Muscle layer of colon (tissue), 2 donors: Measurements from ENCODE around the gene CACFD1.

ENCODE experiments used
- H3K27ac ChIP-seq: one replicate; pipeline ENCODE4 v1.7.0; 2013; ENCODE audit warnings: low read depth, mild to moderate bottlenecking, low read length, moderate library complexity
- H3K27me3 ChIP-seq, 2 donors: one replicate each; pipeline ENCODE4 v1.7.0; 2013; ENCODE audit warnings: low read length in 2 of 2, mild to moderate bottlenecking in 2 of 2; ENCODE audit not compliant: insufficient read depth in 2 of 2, control insufficient read depth in 1 of 2
- H3K36me3 ChIP-seq: one replicate; pipeline ENCODE4 v1.7.0; 2013; ENCODE audit warnings: mild to moderate bottlenecking, low read length; ENCODE audit not compliant: insufficient read depth
- H3K4me1 ChIP-seq: one replicate; pipeline ENCODE4 v1.7.0; 2013; ENCODE audit warnings: mild to moderate bottlenecking, low read length; ENCODE audit not compliant: insufficient read depth
- H3K4me3 ChIP-seq, 2 donors: one replicate each; pipeline ENCODE4 v1.7.0; 2013; ENCODE audit warnings: low read length in 2 of 2, low read depth in 1 of 2, mild to moderate bottlenecking in 1 of 2, moderate library complexity in 1 of 2
- H3K9ac ChIP-seq: one replicate; pipeline ENCODE4 v1.7.0; 2013; ENCODE audit warnings: low read length
- H3K9me3 ChIP-seq: one replicate; pipeline ENCODE4 v1.7.0; 2013; ENCODE audit warnings: mild to moderate bottlenecking, low read length
- donor health status: abdominal sarcoma.
- donor health status: Adenocarcinoma of cecum.

CACFD1 gene

GRCh38 chr9:133459476-133460404 is at the start of gene CACFD1:
CACFD1 (plus strand) TSS chr9:133459978; CDS start chr9:133460067, 89 bp downstream.
- Histone ChIP-seq H3K4me3 (peak within 1 kb of the TSS; percentile 65 to 73), H3K4me1 (peaks cover 16% of the 10 kb centered on the region), H3K36me3 (no peaks in the 10 kb centered on the region), H3K9me3 (no peaks in the 10 kb centered on the region), H3K27ac (peak within 1 kb of the TSS; percentile 92), H3K27me3 (no peaks in the 10 kb centered on the region), H3K9ac (peak within 1 kb of the TSS; percentile 61)

GRCh38 chr9:133415170-133415569 is 44.6 kb upstream of the CACFD1 start:
- Histone ChIP-seq H3K9me3 (no peaks in the 10 kb centered on the region), H3K36me3 (peaks cover 37% of the 10 kb centered on the region), H3K4me3 (no peak overlapping the region), H3K4me1 (peaks cover 13% of the 10 kb centered on the region), H3K9ac (no peak overlapping the region), H3K27me3 (no peaks in the 10 kb centered on the region), H3K27ac (no peak overlapping the region)

- no peaks in the 10 kb centered on the region for H3K9me3 ChIP-seq
- no peaks in the 10 kb centered on the region for H3K27me3 ChIP-seq
- peak within 1 kb of the TSS; percentile 72 to 85 for H3K4me3 ChIP-seq
- peaks cover 13% of the 10 kb centered on the region for H3K4me1 ChIP-seq
- peaks cover 16% of the 10 kb centered on the region for H3K36me3 ChIP-seq
- peak within 1 kb of the TSS; percentile 61 for H3K9ac ChIP-seq
- H3K27ac ChIP-seq = peak within 1 kb of the TSS; percentile 85
These were observed 42.0 kb upstream of the CACFD1 start, which contains the start of gene REXO4 for GRCh38 chr9:133417541-133418461. REXO4 (minus strand) TSS chr9:133418010; CDS start chr9:133417844, 166 bp downstream.

GRCh38 chr9:133419005-133419404 is 40.8 kb upstream of the CACFD1 start:
- H3K9ac ChIP-seq = no peak overlapping the region

GRCh38 chr9:133420392-133420827 is 39.4 kb upstream of the CACFD1 start:
- Histone ChIP-seq H3K27me3 (peaks cover 0 to 3% of the 10 kb centered on the region in 2 donors), H3K4me1 (peaks cover 13% of the 10 kb centered on the region), H3K9ac (no peak overlapping the region), H3K4me3 (no peak overlapping the region), H3K27ac (no peak overlapping the region), H3K36me3 (peaks cover 3% of the 10 kb centered on the region), H3K9me3 (no peaks in the 10 kb centered on the region)

More at GRCh38 chr9:133419005-133419404, 40.8 kb upstream of the CACFD1 start:
- Histone ChIP-seq H3K27me3 (no peaks in the 10 kb centered on the region), H3K27ac (no peak overlapping the region), H3K4me3 (no peak overlapping the region), H3K4me1 (peaks cover 13% of the 10 kb centered on the region), H3K36me3 (peaks cover 8% of the 10 kb centered on the region), H3K9me3 (no peaks in the 10 kb centered on the region)

GRCh38 chr9:133421615-133422542 is 37.9 kb upstream of the CACFD1 start, which contains the start of gene ADAMTS13:
ADAMTS13 (plus strand) TSS chr9:133422367; CDS start chr9:133422444, 77 bp downstream.
- H3K27me3 ChIP-seq = peaks cover 0 to 6% of the 10 kb centered on the region in 2 donors
- no peaks in the 10 kb centered on the region for H3K9me3 ChIP-seq
- H3K4me3 ChIP-seq = no peak within 1 kb of the TSS
- H3K4me1 ChIP-seq = peaks cover 2% of the 10 kb centered on the region
- no peak within 1 kb of the TSS for H3K27ac ChIP-seq
- H3K36me3 ChIP-seq = no peaks in the 10 kb centered on the region
- no peak within 1 kb of the TSS for H3K9ac ChIP-seq

- Histone ChIP-seq H3K4me1 (no peaks in the 10 kb centered on the region), H3K27ac (no peak overlapping the region)
These were observed 36.6 kb upstream of the CACFD1 start for GRCh38 chr9:133423216-133423615.

GRCh38 chr9:133424187-133424586 is 35.6 kb upstream of the CACFD1 start:
- H3K27me3 ChIP-seq = peaks cover 9 to 18% of the 10 kb centered on the region in 2 donors
- no peaks in the 10 kb centered on the region for H3K36me3 ChIP-seq
- H3K9me3 ChIP-seq = no peaks in the 10 kb centered on the region
- H3K27ac ChIP-seq = no peak overlapping the region
- no peaks in the 10 kb centered on the region for H3K4me1 ChIP-seq
- no peak overlapping the region for H3K4me3 ChIP-seq
- no peak overlapping the region for H3K9ac ChIP-seq

More at GRCh38 chr9:133423216-133423615, 36.6 kb upstream of the CACFD1 start:
- no peaks in the 10 kb centered on the region for H3K36me3 ChIP-seq
- H3K27me3 ChIP-seq = peaks cover 8 to 18% of the 10 kb centered on the region in 2 donors
- H3K9ac ChIP-seq = no peak overlapping the region
- H3K4me3 ChIP-seq = no peak overlapping the region
- no peaks in the 10 kb centered on the region for H3K9me3 ChIP-seq

GRCh38 chr9:133425049-133425632 is 34.6 kb upstream of the CACFD1 start:
- Histone ChIP-seq H3K4me3 (no peak overlapping the region), H3K9me3 (no peaks in the 10 kb centered on the region), H3K27ac (no peak overlapping the region), H3K36me3 (no peaks in the 10 kb centered on the region), H3K27me3 (peaks cover 9 to 25% of the 10 kb centered on the region in 2 donors), H3K4me1 (no peaks in the 10 kb centered on the region), H3K9ac (no peak overlapping the region)

GRCh38 chr9:133426011-133426410 is 33.8 kb upstream of the CACFD1 start:
- Histone ChIP-seq H3K9me3 (no peaks in the 10 kb centered on the region), H3K27ac (no peak overlapping the region), H3K9ac (no peak overlapping the region), H3K4me3 (no peak overlapping the region), H3K36me3 (no peaks in the 10 kb centered on the region), H3K27me3 (peaks cover 9 to 25% of the 10 kb centered on the region in 2 donors), H3K4me1 (no peaks in the 10 kb centered on the region)
